HL-60 (cell line): ENCODE results near the gene VPS41.

ENCODE experiments used
- DNase-seq, 2 experiments: peaks; one replicate each; pipeline ENCODE4 v3.0.0-alpha.2; 2010 to 2020; ENCODE audit warnings: low read depth in 1 of 2, low spot score in 1 of 2
- H3K27ac ChIP-seq: fragments of 250-450 bp; sonication (Bioruptor Pico); replicated peaks from 2 replicates; pipeline ENCODE4 v1.5.1; 2020; ENCODE audit warnings: mild to moderate bottlenecking, moderate library complexity
- H3K27me3 ChIP-seq: fragments of 250-450 bp; sonication (Bioruptor Pico); 2 replicates; pipeline ENCODE4 v1.5.1; 2021; ENCODE audit warnings: mild to moderate bottlenecking, moderate library complexity; ENCODE audit not compliant: insufficient read depth, poor library complexity, severe bottlenecking
- H3K4me3 ChIP-seq: replicated peaks from 2 replicates; pipeline ENCODE4 v1.5.1; 2011; ENCODE audit warnings: mild to moderate bottlenecking, control low read depth, low read length; ENCODE audit not compliant: insufficient read depth
- CTCF ChIP-seq: IDR thresholded peaks from one replicate; pipeline ENCODE4 v1.5.1; 2011; ENCODE audit warnings: low read length, control low read depth, inconsistent platforms; ENCODE audit not compliant: insufficient read depth
- GABPA ChIP-seq: IDR thresholded peaks from 2 replicates; pipeline ENCODE4 v1.6.1; 2012; ENCODE audit warnings: low read depth
- POLR2AphosphoS5 ChIP-seq: IDR thresholded peaks from 2 replicates; pipeline ENCODE4 v1.6.1; 2012; ENCODE audit warnings: low read depth
- REST ChIP-seq: IDR thresholded peaks from 2 replicates; pipeline ENCODE4 v1.6.1; 2012; ENCODE audit warnings: low read depth; ENCODE audit not compliant: insufficient replicate concordance
- SPI1 ChIP-seq: IDR thresholded peaks from 2 replicates; pipeline ENCODE4 v1.6.1; 2012; ENCODE audit warnings: low read depth, mild to moderate bottlenecking, borderline replicate concordance

VPS41 gene

GRCh38 chr7:38773430-38773829 is 135.6 kb downstream of the VPS41 start:
- no peak overlapping the region for H3K4me3 ChIP-seq
- DNase-seq = no peak
- no peak for TF ChIP-seq REST
- no peak for TF ChIP-seq POLR2AphosphoS5
- TF ChIP-seq SPI1 = no peak
- no peaks in the 10 kb centered on the region for H3K27me3 ChIP-seq
- no peak overlapping the region for H3K27ac ChIP-seq

- no peak overlapping the region for H3K27ac ChIP-seq
- no peak for TF ChIP-seq GABPA
- no peak for TF ChIP-seq CTCF
- no peak for TF ChIP-seq SPI1
- TF ChIP-seq POLR2AphosphoS5 = no peak
- no peak for TF ChIP-seq REST
- H3K27me3 ChIP-seq = no peaks in the 10 kb centered on the region
- DNase-seq = no peak
- H3K4me3 ChIP-seq = no peak overlapping the region
Observed at GRCh38 chr7:38760226-38760625, 148.8 kb downstream of the VPS41 start.

GRCh38 chr7:38759028-38759427 is 150.0 kb downstream of the VPS41 start:
- Histone ChIP-seq H3K27me3 (no peaks in the 10 kb centered on the region), H3K4me3 (no peak overlapping the region), H3K27ac (no peak overlapping the region)
- no peak for TF ChIP-seq POLR2AphosphoS5
- DNase-seq = no peak

- H3K27ac ChIP-seq = no peak overlapping the region
- no peak overlapping the region for H3K4me3 ChIP-seq
- DNase-seq = no peak
- TF ChIP-seq GABPA = no peak
- TF ChIP-seq CTCF = no peak
- TF ChIP-seq REST = no peak
- TF ChIP-seq POLR2AphosphoS5 = no peak
- TF ChIP-seq SPI1 = no peak
- no peaks in the 10 kb centered on the region for H3K27me3 ChIP-seq
Observed at GRCh38 chr7:38757931-38758330, 151.1 kb downstream of the VPS41 start.
